Right lobe of liver (tissue), 4 donors: ENCODE measurements around the gene GCSAML.
"Not testable (repeated sequence)": the region's sequence is repeated elsewhere in the genome, so short reads cannot be mapped to it uniquely, and the experiment has no call there.

Experiments
- POLR2A ChIP-seq: fragments of 450-650 bp; IDR thresholded peaks from one replicate; pipeline ENCODE4 v1.6.1; 2017; ENCODE audit warnings: antibody characterized with exemption, mild to moderate bottlenecking
- TF ChIP-seq, protein P1 (sequence below), 4 donors: fragments of 200-600 bp in 3 of 4; fragments of 450-650 bp in 1 of 4; IDR thresholded peaks; one replicate each; pipeline versions ENCODE4 v1.5.1 to v1.8.0; 2016 to 2022; ENCODE audit warnings: antibody characterized with exemption in 4 of 4, mild to moderate bottlenecking in 2 of 4
- donor health status: DM: no; HTN: no; CAD: no.
- donor health status: DM: no; HTN: no; CAD: no.
- donor health status: DM: no; HTN: yes; CAD: no.

DNA sequence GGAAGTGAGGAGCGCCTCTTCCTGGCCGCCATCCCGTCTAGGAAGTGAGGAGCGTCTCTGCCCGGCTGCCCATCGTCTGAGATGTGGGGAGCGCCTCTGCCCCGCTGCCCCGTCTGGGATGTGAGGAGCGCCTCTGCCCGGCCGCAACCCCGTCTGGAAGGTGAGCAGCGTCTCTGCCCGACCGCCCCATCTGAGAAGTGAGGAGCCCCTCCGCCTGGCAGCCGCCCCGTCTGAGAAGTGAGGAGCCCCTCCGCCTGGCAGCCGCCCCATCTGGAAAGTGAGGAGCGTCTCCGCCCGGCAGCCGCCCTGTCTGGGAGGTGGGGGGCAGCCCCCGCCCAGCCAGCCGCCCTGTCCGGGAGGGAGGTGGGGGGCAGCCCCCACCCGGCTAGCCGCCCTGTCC is 27.0 kb upstream of the GCSAML start:
- TF ChIP-seq, protein P1, sequence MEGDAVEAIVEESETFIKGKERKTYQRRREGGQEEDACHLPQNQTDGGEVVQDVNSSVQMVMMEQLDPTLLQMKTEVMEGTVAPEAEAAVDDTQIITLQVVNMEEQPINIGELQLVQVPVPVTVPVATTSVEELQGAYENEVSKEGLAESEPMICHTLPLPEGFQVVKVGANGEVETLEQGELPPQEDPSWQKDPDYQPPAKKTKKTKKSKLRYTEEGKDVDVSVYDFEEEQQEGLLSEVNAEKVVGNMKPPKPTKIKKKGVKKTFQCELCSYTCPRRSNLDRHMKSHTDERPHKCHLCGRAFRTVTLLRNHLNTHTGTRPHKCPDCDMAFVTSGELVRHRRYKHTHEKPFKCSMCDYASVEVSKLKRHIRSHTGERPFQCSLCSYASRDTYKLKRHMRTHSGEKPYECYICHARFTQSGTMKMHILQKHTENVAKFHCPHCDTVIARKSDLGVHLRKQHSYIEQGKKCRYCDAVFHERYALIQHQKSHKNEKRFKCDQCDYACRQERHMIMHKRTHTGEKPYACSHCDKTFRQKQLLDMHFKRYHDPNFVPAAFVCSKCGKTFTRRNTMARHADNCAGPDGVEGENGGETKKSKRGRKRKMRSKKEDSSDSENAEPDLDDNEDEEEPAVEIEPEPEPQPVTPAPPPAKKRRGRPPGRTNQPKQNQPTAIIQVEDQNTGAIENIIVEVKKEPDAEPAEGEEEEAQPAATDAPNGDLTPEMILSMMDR (IDR thresholded peaks at IDR 0.05), result not testable (repeated sequence)
- not testable (repeated sequence) for TF ChIP-seq POLR2A
